Right kidney (tissue), 1 donor: ENCODE measurements around the gene ASCL2.

Experiments used
- DNase-seq: peaks from one replicate; pipeline ENCODE4 v3.0.0-alpha.2; 2016

The ASCL2 gene

DNA sequence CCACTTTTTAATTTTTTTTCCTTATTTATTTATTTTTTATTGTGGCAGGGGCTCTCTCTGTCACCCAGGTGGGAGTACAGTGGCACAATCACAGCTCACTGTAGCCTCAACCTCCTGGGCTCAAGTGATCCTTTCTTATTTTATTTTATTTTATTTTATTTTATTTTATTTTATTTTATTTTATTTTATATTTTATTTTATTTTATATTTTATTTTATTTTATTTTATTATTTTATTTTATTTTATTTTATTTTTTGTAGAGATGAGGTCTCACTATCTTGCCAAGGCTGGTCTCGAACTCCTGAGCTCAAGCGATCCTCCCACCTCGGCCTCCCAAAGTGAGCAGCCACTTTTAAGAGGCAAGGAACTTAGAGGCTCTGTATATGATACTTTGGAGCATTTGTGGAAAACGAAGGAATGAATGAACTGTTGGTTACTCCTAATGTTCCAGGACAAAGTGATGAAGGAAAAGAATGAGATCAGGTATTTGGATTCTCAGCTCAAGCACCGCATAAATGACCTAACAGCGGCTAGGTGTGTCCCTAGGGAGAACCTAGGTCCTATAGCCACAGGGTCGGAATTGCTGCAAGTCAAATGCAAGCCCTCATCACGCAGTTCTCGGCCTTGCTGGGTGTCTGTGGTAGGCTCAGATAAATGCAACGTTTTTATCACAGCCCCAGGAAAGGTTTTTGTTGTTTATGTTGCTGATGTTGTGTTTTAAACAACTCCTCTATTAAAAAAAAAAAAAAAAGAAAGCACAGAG lies 36.5 kb downstream of the ASCL2 start:
- DNase-seq = no peak

DNA sequence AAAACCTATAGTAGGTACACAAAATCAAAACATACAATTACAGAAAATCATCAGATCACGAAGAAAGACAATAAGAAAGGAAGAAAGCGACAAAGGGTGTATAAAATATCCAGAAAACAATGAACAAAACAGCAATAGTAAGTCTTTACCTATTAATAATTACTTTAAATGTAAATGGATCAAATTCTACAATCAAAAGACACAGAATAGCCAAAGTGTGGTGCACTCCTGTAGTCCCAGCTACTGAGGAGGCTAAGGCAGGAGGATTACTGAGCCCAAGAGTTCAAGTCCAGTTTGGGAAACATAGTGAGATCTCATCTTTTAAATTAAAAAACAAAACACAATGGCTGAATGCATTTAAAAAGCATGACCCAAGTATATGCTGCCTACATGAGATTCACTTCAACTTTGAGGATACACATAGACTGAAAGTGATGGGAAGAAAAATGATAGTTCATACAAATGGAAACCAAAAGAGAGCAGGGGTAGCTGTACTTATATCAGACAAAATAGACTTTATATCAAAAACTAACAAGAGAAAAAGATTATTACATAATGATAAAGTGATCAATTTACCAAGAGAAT lies 40.6 kb downstream of the ASCL2 start:
- DNase-seq = no peak

GRCh38 chr11:2224254-2224653 lies 46.1 kb downstream of the ASCL2 start:
- no peak for DNase-seq

DNA sequence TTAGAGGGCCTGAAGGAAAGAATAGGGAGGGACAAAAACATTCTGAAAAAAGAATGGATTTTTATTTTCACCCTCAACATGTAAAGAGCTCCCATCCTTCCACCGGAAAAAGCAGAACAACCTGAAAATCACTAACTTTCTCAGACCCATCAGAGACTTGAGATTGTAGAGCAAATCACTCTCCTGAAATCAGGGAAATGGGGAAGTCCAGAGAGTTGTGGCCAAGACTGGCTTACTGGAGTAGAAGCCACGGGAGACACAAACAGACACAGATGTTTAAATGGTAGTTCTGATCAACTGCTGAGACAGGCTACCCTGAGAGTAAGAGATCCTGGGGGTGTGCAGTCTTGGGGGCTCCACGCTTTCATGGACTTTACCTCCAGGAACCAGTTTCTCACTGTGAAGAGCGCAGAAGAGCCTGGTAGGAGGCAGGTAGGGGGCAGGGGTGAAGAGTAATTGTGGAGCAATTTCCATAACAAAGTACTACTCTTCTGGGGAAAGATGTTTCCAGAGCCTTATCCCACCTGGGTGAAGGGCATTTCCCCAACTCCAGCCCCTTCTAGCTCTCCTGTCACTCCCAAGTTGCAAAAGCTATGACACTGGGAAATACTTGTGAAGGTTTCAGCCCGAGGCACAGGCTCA lies 47.1 kb downstream of the ASCL2 start:
- no peak for DNase-seq

DNA sequence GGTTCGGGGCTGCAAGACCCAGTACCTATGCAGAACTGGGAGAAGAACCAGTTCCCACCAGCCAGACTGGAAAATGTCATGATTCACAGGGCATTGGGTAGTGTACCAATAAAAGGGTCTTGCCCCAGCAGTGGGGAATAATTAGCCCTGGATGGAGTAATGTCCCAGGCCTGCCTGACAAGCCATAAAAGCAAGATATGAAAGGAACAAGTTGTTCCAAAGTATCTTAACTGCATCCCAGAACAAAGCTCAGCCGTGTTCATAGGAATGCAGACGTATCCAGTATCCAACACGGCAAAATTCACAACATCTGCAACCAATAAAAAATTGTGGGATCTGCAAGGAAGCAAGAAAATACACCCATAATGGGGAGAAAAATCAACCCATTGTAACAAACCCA lies 47.9 kb downstream of the ASCL2 start:
- no peak for DNase-seq

DNA sequence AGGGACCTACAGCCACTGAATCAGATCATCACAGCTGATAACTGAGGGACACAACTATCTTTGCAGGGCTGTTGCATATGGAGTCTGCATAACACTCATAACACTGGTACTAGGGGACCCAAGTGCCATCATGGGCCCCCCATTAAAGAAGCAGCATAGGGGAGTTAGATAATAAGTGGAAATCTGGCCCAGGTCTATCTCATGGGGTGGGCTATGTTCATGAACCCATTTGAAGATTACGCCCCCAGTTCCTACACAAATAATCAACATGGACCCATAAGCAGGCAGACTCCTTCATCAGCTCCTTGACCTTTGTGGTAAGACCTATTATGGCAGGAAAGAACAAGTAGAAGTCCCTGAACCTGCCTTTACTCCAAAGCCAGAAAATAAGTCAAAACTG lies 48.8 kb downstream of the ASCL2 start:
- DNase-seq = no peak

DNA sequence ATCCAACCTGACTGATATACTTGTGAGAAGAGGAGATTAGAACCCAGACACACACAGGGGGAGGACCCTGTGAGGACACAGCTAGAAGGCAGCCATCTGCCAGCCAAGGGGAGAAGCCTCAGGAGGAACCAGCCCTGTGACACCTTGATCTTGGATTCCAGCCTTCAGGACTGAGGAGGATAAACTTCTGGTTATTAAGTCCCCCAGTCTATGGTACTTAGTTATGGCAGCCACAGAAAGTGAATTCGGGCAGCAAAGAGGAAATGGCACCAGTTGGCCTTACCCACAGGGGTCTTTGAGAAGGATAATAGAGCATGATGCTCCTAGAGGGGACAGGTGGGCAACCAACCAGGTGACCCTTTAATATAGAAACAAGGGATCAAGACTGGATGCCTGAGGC lies 49.4 kb downstream of the ASCL2 start:
- DNase-seq = no peak

DNA sequence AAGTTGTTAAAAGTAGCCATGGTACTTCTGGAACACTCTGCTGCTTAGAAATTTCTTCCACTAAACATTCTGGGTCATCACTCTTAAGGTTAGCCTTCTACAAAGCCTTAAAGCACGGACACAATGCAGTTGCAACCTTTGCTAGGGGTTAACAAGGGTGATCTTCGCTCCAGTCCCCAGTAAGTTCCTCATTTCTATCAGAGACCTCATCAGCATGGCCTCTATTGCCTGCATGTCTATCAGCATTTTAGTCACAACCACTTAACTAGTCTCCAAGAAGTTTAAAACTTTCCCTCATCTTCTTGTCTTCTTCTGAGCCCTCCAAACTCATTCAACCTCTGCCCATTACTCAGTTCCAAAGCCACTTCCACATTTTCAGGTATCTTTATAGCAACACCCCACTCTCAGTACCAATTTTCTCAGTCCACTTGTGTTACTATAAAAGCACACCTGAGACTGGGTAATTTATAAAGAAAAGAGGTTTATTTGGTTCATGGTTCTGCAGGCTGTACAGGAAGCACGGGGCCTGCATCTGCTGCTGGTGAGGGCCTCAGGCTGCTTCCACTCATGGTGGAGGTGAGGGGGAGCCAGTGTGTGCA lies 50.1 kb downstream of the ASCL2 start:
- DNase-seq = no peak

- no peak for DNase-seq
Measured at GRCh38 chr11:2219318-2220017, 50.9 kb downstream of the ASCL2 start.
